Activated CD8-positive, alpha-beta memory T cell treated with anti-CD3 and anti-CD28 coated beads, Interleukin-2, amount 50 U/mL, for 24 hours (primary cell): ENCODE measurements around the gene CRY1.
A peak's percentile ranks its signal among the peaks of the same experiment; 100 is the strongest.

Experiments
- DNase-seq: peaks from one replicate; pipeline ENCODE4 v3.0.0-alpha.2; 2020; ENCODE audit errors: extremely low read depth

CRY1 gene

GRCh38 chr12:106960443-106960842 is 132.9 kb downstream of the CRY1 start:
- no peak for DNase-seq

GRCh38 chr12:106957583-106957982 is 135.8 kb downstream of the CRY1 start:
- no peak for DNase-seq

- DNase-seq = peak; percentile 14
Observed at GRCh38 chr12:106956048-106956578, 137.2 kb downstream of the CRY1 start.

GRCh38 chr12:106955377-106956047 is 137.8 kb downstream of the CRY1 start, which contains the start of gene TMEM263:
TSS of gene TMEM263 (plus strand) at chr12:106955907. CDS start at chr12:106967117, 11,210 bp downstream.
- DNase-seq = peak; percentile 77

GRCh38 chr12:106954462-106955376 is 138.6 kb downstream of the CRY1 start:
- no peak for DNase-seq

- DNase-seq = no peak
Observed at GRCh38 chr12:106953352-106954250, 139.7 kb downstream of the CRY1 start.

- DNase-seq = no peak
Observed at GRCh38 chr12:106950591-106950990, 142.8 kb downstream of the CRY1 start.

- DNase-seq = no peak
Observed at GRCh38 chr12:106947461-106947860, 145.9 kb downstream of the CRY1 start.

- DNase-seq = no peak
Observed at GRCh38 chr12:106945261-106945851, 148.0 kb downstream of the CRY1 start.

- DNase-seq = no peak
Observed at GRCh38 chr12:106942775-106943174, 150.6 kb downstream of the CRY1 start.

- no peak for DNase-seq
Observed at GRCh38 chr12:106941481-106942156, 151.7 kb downstream of the CRY1 start.
